ENCODE data around the gene SUPT7L.
A peak's percentile ranks its signal among the peaks of the same experiment; 100 is the strongest.

SUPT7L gene, protein sequence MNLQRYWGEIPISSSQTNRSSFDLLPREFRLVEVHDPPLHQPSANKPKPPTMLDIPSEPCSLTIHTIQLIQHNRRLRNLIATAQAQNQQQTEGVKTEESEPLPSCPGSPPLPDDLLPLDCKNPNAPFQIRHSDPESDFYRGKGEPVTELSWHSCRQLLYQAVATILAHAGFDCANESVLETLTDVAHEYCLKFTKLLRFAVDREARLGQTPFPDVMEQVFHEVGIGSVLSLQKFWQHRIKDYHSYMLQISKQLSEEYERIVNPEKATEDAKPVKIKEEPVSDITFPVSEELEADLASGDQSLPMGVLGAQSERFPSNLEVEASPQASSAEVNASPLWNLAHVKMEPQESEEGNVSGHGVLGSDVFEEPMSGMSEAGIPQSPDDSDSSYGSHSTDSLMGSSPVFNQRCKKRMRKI

DNA sequence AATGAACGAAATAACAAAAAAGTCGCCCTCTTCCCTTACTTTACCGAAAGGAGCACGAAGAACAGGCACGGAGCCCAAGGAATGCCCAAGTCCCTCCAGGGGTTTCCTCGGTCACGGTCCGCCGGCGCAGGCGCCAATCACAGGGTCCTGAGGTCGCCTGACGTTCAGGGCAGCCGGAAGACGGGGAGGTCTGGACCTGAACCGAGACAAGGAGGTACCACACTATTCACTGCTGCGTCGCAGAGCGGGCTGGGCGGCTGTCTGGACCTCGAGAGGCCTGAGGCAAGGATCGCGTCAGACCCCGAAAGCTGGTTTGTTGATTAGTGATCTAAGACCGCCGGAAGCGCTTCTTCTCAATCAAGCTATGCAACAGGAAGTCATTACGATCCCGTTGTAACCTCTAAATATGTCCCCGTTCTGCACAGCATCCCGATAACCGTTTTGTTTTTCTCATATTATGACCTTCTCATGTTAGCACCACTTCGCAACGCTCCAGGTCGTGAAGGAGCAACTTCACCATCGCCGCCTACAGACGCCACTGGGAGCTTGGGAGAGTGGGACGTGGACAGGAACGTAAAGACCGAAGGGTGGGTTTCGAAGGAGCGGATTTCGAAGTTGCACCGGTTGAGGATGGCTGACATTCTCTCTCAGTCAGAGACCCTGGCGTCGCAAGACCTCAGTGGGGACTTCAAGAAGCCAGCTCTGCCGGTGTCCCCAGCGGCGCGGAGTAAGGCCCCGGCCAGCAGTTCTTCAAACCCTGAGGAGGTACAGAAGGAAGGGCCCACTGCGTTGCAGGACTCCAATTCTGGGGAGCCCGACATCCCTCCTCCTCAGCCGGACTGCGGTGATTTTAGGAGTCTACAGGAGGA is at the start of gene SUPT7L, which contains the start of gene SLC4A1AP:
SUPT7L (minus strand) TSS at position 330 of the 869 bp plus-strand sequence. CDS start 1,422 bp downstream, outside the sequence.
SLC4A1AP (plus strand) TSS at position 605 of the 869 bp plus-strand sequence; CDS start at position 631, 26 bp downstream.
- peak; percentile 88 for DNase-seq (ENCODE audit: low spot score)

DNA sequence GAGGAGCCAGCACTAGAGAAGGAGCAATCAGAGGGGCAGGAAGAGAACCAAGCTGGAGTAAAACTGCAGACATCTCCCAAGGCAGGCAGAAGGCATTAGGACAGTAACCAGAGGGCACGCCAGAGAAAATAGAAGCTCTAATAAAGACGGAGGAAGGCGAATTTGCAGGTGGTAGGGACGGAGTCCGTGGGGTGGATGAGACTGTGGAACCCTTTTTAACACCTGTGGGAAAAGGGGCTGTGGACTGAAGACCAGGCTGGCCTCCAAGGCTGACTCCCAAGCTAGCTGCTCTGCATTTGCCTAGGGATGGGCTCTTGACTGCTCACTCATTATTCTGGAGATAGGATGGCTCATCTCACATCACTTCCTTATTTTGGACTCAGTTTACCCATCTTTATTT is 49.8 kb upstream of the SUPT7L start:
- DNase-seq (ENCODE audit: low spot score), result no peak

DNA sequence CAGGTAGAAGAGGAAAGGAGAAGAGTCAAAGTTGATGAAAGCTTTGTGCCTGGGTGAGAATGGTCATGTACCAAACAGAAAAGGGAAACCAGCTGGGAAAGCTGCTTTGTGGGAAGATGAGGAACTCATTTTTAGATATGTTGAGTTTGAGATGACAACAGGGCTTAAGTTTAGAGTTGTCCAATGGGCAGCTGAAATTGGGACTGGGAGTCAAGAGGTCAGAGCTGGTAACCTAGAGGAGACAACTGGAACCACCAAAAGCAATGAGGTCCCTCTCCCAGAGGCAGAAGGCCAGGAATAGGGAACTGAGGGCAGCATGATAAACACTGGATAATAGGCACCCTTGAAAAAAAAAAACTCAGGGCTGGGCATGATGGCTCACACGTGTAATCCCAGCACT is 49.1 kb upstream of the SUPT7L start:
- no peak for DNase-seq (ENCODE audit: low spot score)

DNA sequence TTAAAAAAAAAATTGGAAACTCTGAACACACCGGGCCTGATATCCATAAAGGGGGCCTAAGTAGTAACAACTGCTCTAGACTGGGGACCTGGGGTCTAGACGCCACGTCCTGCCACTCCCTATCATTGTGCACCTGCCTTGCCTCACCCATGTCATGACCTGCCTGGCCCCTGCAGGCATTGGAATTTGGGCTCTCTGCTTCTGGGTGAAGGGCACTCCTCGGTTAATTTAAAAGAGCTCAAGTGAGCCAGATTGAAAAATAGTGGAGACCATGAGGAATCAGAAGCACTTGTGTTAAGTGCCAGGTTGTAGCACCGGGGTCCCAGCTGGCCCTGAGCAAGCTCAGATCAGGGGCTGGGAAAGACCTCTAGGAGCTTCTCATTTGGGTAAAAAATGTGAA is 48.4 kb upstream of the SUPT7L start:
- DNase-seq (ENCODE audit: low spot score), result no peak

DNA sequence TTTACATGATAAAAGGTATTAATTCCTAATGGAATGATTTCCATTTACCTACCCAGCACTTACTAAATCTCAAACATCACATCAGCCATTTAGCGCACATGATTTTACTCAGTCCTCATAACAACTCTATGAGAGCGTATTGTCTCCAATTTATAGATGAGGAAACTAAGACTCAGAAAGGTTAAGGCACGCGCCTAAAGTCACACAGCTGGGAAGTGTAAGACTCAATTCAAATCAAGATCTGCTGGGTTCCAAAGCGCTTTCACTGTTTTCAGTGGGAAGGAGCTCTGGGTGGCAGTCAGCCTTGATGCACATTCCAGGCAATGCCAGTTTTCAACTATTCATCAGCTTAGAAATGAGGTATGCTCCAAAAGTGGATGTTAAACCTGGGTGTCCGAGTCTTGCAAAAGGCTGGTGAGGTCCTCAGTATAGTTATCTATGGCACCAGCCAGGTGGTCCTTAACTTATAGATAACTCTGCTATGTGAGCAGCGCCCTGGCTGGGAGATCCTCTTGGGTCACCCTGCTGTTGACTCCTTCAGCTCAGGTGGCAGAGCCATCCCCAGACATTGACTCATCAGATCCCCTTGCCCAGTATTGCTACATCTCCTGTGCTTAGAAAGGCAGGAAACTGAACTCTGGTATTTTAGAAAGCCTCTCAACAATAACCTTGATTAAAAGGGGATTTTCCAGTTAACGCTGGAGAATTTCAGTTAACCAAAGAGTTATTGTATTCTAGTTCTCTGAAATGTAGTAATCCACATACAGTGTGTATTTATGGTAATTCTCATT is 47.4 kb upstream of the SUPT7L start:
- no peak for DNase-seq (ENCODE audit: low spot score)

DNA sequence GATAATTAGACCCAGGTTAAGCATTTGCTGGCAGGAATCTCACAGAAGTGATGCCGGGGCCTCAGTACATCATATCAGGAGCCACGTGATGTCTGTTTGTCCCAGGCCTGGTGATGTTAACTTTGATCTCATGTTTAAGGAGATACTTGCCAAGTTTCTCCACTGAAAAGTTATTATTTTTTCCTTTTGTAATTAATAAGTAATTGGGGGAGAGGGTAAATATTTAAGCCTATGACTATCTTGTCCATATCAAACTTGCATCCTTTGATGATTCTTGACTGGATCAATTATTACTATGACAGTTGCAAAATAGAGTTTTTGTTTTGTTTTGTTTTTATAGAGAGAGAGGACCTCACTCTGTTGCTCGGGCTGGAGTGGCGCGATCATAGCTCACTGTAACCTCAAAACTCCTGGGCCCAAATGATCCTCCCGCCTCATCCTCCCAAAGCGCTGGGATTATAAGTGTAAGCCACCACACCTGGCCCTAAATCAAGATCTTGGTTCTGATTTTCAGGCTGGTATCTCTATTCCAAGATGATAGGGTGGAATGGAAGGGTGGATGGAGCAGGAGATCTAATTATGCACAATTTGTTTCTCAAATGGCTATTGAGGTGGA is 46.7 kb upstream of the SUPT7L start:
- DNase-seq (ENCODE audit: low spot score), result no peak

DNA sequence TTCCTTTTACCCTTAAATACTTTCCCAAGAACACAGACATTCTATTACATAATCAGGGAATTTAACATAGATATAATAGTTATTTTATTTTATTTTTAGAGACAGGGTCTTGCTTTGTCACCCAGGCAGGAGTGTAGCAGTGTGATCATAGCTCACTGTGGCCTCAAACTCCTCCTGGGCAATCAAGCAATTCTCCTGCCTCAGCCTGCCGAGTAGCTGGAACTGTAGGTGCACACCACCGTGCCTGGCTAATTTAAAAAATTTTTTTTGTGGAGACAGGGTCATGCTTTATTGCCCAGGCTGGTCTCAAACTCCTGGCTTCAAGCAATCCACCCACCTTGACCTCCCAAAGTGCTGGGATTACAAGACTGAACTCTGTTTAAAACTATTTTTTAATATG is 45.9 kb upstream of the SUPT7L start:
- no peak for DNase-seq (ENCODE audit: low spot score)

DNA sequence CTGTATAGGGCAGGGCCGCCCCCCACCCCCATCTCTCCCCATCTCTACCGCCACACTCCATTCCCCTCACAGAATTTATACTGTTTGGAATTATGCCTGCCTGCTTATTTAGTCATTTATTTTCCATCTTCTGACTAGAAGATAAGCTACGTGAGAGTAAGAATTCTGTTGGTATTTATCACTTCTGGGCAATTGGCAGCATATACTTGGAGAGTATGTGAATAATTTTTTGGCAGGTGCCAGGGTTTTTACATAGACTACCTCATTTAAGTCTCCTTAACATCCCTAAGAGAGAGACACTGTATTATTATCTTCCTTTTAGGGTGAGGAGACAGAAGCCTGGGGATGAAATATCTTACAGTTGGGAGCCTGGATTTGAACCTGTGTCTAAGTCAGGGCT is 45.3 kb upstream of the SUPT7L start:
- no peak for DNase-seq (ENCODE audit: low spot score)

DNA sequence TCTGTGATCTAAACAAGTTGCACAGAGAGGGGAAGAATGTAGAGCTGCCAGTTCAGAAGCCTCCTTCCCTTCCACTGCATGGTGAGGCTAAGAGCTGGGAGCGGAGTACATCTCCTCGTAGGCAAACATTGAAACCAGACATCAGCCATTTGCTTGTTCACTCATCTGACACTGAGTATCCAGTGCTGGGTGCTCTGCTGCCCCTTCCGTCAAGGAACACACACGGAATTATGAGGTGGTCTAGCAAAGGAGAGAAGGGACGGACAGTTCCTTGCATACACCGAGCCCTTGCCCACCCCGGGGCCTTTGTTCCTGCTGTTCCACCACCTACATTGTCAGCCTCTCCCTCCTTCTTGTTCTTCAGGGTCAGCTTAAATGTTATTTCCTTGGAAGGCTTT is 44.8 kb upstream of the SUPT7L start:
- no peak for DNase-seq (ENCODE audit: low spot score)

DNA sequence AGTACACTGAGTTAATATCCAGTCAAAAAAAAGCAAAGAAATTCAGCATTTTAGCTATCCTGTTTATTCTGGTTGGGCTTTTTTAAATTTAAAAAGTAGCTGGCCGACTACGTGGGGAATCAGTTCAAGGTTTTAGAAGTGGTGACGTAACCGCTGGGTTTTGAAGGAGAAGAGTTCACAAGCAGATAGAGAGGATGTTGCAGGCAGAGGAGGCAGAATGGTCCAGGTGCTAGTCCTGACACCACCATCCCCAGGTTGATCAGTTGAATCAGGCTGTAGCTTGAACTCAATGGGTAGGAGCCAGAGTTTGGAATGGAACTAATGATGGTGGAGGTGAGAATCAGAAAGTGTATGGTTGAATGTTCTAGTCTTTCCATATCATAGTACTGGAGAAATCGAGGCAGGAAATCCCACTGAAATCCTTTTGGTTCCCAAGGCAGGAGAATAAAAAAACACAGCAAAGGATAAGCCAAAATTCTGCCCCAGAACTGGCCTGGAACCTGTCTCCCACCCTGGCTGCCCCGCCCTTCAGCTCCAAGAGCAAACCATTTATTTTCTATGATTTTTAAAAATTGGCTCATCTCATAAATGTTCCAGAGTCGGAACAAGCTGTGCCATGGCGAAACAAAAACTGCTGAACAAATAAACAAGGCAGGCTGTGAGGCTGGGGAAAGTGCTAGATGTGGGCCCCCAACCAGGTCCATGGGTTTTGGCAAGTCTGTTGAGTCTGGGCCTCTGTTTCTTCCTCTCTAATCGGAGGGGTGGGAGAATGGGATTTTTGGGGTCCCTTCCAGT is 44.2 kb upstream of the SUPT7L start:
- DNase-seq (ENCODE audit: low spot score), result no peak

DNA sequence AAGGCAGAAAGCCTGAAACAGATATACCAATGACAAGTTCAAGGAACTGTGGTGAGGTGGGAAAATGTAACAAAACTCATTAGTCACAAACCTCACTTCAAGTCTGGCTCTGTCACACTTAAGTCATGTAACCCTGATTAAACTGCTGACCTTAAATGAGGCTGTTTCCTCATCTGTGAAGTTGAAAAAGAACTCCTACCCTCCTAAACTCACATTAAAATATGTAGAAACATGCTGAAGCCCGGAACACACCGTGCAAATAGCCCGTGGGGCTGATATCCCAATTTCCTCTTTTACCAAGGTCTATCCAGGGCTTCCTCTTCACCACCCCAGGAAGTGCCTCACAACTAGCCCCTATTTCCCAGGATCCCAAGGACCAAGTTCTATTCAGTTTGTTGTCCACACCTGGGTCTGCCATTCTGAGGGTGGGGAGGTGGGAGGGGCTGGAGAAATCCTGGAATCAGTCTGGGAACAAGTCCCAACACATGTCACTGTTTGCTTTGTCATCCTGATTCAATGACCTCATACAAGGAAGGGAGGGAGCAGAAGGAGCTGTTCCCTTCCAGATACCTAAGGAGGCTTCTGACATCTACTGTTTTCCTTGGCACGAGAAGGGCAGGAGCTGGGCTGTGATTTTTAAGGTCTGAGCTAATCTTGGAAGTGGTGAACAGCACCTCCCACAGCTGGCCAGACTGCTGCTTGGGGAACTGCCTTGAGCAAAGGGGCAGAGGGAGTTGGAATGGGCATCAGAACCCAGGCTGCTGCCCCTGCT is 42.6 kb upstream of the SUPT7L start:
- no peak for DNase-seq (ENCODE audit: low spot score)

DNA sequence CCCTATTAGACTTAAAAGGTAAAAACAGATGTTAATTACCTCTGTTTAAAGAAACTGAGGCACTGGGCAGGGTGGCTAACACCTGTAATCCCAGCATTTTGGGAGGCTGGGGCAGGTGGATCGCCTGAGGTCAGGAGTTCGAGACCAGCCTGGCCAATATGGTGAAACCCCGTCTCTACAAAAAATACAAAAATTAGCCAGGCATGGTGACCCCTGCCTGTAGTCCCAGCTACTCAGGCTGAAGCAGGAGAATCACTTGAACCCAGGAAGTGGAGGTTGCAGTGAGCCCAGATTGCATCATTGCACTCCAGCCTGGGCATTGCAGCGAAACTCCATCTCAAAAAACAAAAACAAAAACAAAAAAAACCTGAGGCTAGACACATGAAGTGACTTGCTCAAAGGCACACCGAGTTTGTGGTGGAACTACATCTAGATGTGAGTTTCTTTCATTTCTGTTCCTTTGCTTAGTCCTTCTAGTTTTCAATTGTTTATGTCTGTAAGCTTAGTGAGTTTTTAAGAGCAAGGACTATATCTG is 41.0 kb upstream of the SUPT7L start:
- DNase-seq (ENCODE audit: low spot score), result no peak

DNA sequence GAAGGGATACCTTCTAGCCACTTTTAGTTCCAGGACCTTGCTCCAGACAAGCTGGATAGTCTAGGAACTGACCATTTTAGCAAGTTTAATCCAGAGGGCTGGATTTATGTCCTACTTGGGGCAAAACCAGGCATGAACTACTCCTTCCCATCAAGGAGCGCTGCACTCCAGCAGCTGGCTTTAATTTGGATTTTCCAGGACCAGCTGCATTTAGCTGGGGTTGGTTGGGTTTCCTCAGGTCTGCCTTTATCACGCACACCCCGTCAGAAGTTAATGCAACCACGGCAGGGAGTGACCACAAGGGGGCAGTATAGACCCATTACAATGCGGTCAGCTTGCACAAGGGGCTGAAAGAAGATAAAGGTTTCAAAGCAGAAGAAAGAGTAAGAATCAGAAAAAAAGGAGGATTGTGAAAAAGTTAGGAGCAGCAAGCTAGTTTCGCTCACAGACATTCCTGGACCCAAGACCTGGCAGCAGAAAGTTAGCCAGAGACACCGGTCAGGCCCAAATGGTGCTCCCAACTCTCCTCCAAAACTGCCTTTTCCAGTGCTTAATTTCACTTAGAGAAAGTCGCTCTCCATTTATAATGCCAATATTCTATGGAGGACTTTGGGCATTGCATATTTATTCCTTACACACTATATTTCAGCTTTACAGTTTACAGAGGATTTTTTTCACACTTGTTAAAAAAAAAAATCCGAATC is 40.4 kb upstream of the SUPT7L start:
- DNase-seq (ENCODE audit: low spot score), result peak; percentile 90

DNA sequence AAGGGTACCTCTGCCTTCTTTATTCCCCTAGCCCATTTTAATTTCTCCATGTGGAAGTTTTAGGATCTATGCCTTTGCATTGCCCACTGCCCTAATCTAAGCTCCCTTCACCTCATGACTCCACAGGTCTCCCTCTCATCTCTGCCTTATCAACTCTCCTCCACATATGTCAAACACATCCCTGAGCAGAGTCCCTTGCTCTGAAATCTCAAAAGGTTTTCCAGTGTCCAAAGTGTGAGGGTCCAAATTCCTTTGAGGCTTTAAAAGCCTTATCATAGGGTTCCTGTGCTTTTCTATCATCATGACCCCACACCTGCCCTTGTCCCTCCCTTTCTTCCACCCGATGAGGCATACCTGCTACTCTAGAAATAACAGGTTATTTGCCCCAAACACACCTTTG is 38.9 kb upstream of the SUPT7L start:
- no peak for DNase-seq (ENCODE audit: low spot score)

DNA sequence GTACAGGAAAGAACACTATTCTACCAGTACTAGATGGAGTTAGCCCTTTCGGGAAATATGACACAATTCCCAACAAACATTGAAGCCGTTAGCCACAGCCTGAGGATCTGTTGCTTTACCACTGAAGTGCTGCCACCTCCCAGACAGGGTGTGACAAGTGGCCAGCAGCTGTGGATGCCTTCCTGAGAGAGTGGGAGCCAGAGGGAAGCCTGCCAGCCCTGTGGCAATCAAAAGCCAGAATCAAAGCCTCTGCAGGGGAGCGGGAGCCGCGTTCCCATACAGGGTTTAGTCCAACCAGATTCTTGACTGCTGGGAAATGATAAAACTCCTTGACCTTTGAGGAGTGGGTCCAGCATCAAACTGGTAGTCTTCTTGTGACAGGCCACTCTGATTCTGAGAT is 38.3 kb upstream of the SUPT7L start:
- DNase-seq (ENCODE audit: low spot score), result no peak

DNA sequence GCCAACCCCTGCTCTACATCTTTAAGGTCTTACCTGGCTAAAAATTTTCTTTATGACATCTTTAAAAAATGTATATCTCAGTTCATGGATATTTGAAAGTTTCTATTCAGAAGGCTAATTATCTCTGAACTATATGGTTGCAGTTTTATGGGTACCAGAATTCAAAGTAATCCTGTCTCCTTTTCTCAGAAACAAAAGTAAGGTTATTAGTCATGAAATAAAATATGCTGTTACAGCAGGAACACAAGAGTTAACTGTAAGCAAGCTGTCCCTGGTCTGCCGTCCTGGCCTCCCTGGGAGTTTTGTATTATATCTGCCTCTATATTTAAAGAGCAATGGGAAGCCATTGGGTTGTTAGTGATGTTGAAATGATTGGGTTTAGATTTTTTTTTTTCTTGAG is 34.2 kb upstream of the SUPT7L start:
- DNase-seq (ENCODE audit: low spot score), result no peak

DNA sequence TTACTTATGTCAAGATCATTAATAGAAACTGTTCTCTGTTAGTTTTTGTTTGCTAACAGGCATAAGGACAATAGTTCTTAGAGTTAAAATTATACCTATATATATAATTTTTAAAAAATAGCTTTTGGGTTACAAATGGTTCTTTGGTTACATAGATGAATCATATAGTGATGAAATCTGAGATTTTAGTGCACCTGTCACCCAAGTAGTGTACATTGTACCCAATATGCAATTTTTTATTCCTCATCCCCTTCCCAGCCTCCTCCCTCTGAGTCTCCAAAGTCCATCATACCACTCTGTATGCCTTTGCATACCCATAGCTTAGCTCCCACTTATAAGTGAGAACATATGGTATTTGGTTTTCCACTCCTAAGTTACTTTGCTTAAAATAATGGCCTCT is 26.6 kb upstream of the SUPT7L start:
- DNase-seq (ENCODE audit: low spot score), result no peak

DNA sequence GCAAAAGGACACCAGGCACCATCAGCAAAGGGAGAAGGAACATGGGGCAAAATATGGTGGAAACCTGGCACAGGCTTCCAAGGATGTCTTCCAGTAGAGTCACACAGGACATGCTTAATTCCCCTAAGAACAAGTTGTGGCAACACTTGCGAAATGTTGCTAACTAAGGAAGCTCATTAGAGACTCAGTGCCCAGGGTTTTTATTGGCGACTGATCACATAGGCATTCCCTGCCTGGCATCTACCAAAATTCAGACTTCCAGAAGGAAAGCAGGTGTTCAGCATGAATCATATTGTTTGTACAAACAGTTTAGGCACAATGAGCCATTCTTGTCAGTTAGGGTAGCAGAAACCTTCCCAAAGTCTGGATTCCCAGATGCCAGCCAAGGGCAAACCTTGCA is 26.0 kb upstream of the SUPT7L start:
- no peak for DNase-seq (ENCODE audit: low spot score)

DNA sequence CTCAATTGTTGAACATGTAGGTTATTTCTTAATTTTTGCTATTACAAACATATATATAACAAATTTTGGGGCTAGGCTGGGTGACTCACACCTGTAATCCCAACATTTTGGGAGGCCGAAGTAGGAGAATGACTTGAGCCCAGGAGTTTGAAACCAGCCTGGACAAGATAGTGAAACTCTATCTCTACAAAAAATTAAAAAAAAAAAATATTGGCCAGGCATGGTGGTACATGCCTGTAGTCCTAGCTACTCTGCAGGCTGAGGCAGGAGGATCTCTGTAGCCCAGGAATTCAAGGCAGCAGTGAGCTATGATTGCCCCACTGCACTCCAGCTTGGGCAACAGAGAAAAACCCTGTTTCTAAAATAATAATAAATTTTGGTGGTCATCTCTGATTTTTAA is 23.8 kb upstream of the SUPT7L start:
- DNase-seq (ENCODE audit: low spot score), result no peak
